Hematopoietic multipotent progenitor cell treated with erythropoietin and hydrocortisone succinate and interleukin-3 and kit ligand, for 15 days (in vitro differentiated cells): ENCODE results near the gene LPP.

ENCODE experiments used
- DNase-seq: peaks from one replicate; pipeline ENCODE4 v3.0.0-alpha.2; 2015; ENCODE audit warnings: low spot score

The LPP gene

GRCh38 chr3:188196232-188196990, 42.5 kb downstream of the LPP start:
- DNase-seq: no peak

- no peak for DNase-seq
Measured at GRCh38 chr3:188197388-188197847, 43.5 kb downstream of the LPP start.

GRCh38 chr3:188198001-188198400, 44.0 kb downstream of the LPP start:
- DNase-seq: no peak

- no peak for DNase-seq
Measured at GRCh38 chr3:188198760-188199327, 44.9 kb downstream of the LPP start.

- no peak for DNase-seq
Measured at GRCh38 chr3:188199386-188199785, 45.4 kb downstream of the LPP start.

GRCh38 chr3:188200481-188200880, 46.5 kb downstream of the LPP start:
- no peak for DNase-seq

- no peak for DNase-seq
Measured at GRCh38 chr3:188202358-188203138, 48.6 kb downstream of the LPP start.

GRCh38 chr3:188204526-188204925, 50.6 kb downstream of the LPP start:
- DNase-seq: no peak

- DNase-seq: no peak
Measured at GRCh38 chr3:188205992-188206416, 52.0 kb downstream of the LPP start.

GRCh38 chr3:188206787-188207186, 52.8 kb downstream of the LPP start:
- DNase-seq: no peak

GRCh38 chr3:188207941-188208515, 54.1 kb downstream of the LPP start:
- no peak for DNase-seq

GRCh38 chr3:188208516-188208981, 54.6 kb downstream of the LPP start:
- DNase-seq: no peak

GRCh38 chr3:188209034-188209433, 55.1 kb downstream of the LPP start:
- DNase-seq: no peak

GRCh38 chr3:188209740-188210139, 55.8 kb downstream of the LPP start:
- no peak for DNase-seq

GRCh38 chr3:188211476-188211875, 57.5 kb downstream of the LPP start:
- DNase-seq: no peak

- DNase-seq: no peak
Measured at GRCh38 chr3:188212308-188212969, 58.5 kb downstream of the LPP start.

GRCh38 chr3:188214442-188214841, 60.5 kb downstream of the LPP start:
- no peak for DNase-seq

- DNase-seq: no peak
Measured at GRCh38 chr3:188215129-188215528, 61.2 kb downstream of the LPP start.

- no peak for DNase-seq
Measured at GRCh38 chr3:188217011-188217463, 63.1 kb downstream of the LPP start.

- no peak for DNase-seq
Measured at GRCh38 chr3:188217726-188218125, 63.8 kb downstream of the LPP start.

GRCh38 chr3:188218603-188219002, 64.6 kb downstream of the LPP start:
- no peak for DNase-seq

- DNase-seq: no peak
Measured at GRCh38 chr3:188219147-188219546, 65.2 kb downstream of the LPP start.
